Subcutaneous abdominal adipose tissue (tissue), 5 donors: ENCODE data around the gene KAZN.

Experiments used
- H3K27ac ChIP-seq: one replicate; pipeline ENCODE4 v1.7.0; 2013; ENCODE audit warnings: low read depth, mild to moderate bottlenecking, inconsistent platforms, low read length, moderate library complexity
- H3K27me3 ChIP-seq, 5 donors: one replicate each; pipeline ENCODE4 v1.7.0; 2013; ENCODE audit warnings: low read length in 5 of 5, inconsistent platforms in 1 of 5; ENCODE audit not compliant: control insufficient read depth in 5 of 5, insufficient read depth in 4 of 5
- H3K36me3 ChIP-seq, 5 donors: one replicate each; pipeline ENCODE4 v1.7.0; 2013; ENCODE audit warnings: low read length in 5 of 5; ENCODE audit not compliant: control insufficient read depth in 5 of 5, insufficient read depth in 5 of 5
- H3K4me1 ChIP-seq, 5 donors: one replicate each; pipeline ENCODE4 v1.7.0; 2013; ENCODE audit warnings: low read length in 5 of 5, mild to moderate bottlenecking in 3 of 5, moderate library complexity in 1 of 5; ENCODE audit not compliant: control insufficient read depth in 5 of 5, insufficient read depth in 5 of 5
- H3K4me3 ChIP-seq, 5 donors: one replicate each; pipeline ENCODE4 v1.7.0; 2013; ENCODE audit warnings: low read length in 5 of 5, low read depth in 1 of 5
- H3K9ac ChIP-seq, 5 donors: one replicate each; pipeline ENCODE4 v1.7.0; 2013; ENCODE audit warnings: low read length in 5 of 5, mild to moderate bottlenecking in 4 of 5, moderate library complexity in 3 of 5
- H3K9me3 ChIP-seq, 5 donors: one replicate each; pipeline ENCODE4 v1.7.0; 2013; ENCODE audit warnings: low read length in 5 of 5; ENCODE audit not compliant: control insufficient read depth in 5 of 5
- donor health status: healthy.
- donor health status: healthy.
- donor health status: healthy.
- donor health status: healthy.
- donor health status: healthy.

Gene KAZN

DNA sequence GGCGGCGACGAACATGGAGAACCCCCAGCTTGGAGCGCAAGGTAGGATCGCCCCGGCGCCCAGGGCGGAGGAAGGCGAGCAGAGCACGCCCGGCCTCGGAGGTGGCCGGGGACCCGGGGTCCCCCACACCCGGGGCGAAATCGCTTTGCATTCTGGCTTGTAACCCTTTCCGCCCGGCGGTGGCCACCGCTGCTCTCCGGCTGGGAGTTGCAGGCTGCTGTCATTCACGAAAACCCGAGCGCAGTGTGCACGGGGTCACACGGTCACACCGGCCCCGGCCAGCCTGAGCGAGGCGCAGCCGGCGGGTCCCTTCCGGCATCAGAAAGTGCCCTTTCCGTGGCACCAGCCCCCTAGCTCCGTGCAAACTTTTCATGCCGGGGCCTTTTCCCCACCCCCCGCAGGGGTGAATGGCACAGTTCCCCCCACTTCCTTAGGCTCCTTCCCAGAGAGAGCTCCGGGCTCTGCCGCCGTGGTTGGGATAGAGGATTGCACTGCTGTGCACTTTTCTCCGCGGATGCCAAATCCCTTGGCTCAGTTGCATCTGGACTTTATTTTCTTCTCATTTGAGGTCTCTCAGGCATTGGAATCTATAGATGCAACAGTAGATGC is 802 bp downstream of the KAZN start:
- peaks cover 0 to 26% (median 17%) of the 10 kb centered on the region in 5 donors for H3K4me1 ChIP-seq
- H3K9ac ChIP-seq: no peak overlapping the region
- H3K27ac ChIP-seq: no peak overlapping the region
- H3K9me3 ChIP-seq: no peaks in the 10 kb centered on the region
- H3K4me3 ChIP-seq: peak overlapping the region; percentile 48 to 54 (median 51)
- H3K36me3 ChIP-seq: no peaks in the 10 kb centered on the region
- H3K27me3 ChIP-seq: peaks cover 28 to 47% (median 36%) of the 10 kb centered on the region in 5 donors

DNA sequence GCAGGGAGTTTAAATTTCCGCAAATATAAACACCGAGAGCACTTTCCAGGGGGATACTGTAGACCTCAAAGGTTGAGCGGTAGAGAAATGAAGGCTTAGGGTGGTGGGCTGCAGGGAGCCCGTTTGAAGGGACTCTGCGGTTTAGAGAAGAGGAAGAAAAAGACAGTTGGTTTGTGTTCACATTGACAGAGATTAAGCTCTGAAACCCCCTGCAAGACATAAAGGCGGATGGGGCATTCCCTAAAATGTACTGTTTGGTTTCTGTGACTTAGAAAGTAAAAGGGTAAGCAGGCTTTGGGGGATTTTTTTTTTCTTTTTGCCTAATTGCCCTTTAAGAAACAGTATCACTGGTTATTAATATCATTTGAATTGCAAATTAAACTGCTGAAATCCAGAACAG is 1.3 kb downstream of the KAZN start:
- no peak overlapping the region for H3K9ac ChIP-seq
- no peak overlapping the region for H3K27ac ChIP-seq
- peaks cover 0 to 26% (median 17%) of the 10 kb centered on the region in 5 donors for H3K4me1 ChIP-seq
- no peaks in the 10 kb centered on the region for H3K36me3 ChIP-seq
- peaks cover 28 to 47% (median 36%) of the 10 kb centered on the region in 5 donors for H3K27me3 ChIP-seq
- H3K9me3 ChIP-seq: no peaks in the 10 kb centered on the region
- peak overlapping the region; percentile 48 to 54 (median 51) for H3K4me3 ChIP-seq

DNA sequence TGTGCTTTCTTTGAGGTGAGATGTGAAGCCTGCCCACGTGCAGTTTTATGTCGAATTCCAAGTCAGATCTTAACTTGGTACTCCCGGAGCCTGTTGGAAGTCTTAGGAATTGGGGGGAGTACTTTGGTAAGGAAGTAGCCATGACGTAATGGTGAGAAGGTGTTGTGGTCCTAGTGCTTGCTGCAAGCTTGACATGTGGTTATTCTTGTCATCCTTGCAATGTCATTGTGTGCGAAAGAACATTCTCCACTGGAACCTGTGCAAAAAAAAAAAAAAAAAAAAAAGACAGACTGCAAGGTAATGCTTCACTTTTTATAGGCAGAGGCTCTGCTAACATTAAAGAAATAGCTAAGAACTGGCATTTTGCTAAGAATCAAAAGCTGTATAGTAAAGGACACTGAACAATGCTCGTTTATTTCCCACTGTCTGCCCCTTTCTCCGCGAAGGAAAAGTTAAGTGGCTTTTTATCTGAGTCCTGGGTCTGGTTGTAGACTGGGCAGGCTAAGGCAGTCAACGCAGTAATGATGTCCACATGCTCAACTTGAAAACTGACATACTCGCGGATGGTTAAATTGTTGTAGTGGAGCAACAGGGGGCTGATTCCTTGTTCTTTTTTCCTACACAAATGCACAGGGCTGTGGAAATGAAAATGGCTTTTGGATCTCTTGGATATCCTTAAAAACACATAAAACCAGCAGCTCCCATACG is 2.1 kb downstream of the KAZN start:
- H3K9ac ChIP-seq: no peak overlapping the region
- H3K9me3 ChIP-seq: no peaks in the 10 kb centered on the region
- no peaks in the 10 kb centered on the region for H3K36me3 ChIP-seq
- H3K27ac ChIP-seq: no peak overlapping the region
- H3K4me3 ChIP-seq: no peak overlapping the region
- H3K4me1 ChIP-seq: peaks cover 0 to 26% (median 17%) of the 10 kb centered on the region in 5 donors
- peaks cover 28 to 47% (median 36%) of the 10 kb centered on the region in 5 donors for H3K27me3 ChIP-seq

DNA sequence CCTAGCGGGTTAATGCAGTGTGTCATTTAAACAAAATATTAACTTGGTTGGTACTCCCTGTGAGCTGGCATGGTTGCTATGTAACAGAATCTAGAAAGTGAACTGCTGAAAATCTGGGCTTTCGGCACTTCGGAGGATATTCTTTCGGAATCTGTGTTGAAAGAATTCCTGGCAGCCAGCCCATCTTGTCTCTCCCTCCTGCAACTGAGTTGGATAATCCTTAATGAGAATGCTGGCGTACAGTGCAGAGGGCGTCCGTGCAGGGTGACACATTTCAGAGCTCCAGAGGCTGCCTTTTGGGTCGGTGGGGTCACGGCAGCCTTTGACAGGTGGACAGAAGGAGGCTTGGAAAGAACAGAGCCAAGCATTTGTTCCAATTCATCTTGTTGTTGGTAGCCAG is 3.7 kb downstream of the KAZN start:
- H3K9me3 ChIP-seq: no peaks in the 10 kb centered on the region
- H3K9ac ChIP-seq: no peak overlapping the region
- peaks cover 0 to 26% (median 17%) of the 10 kb centered on the region in 5 donors for H3K4me1 ChIP-seq
- no peak overlapping the region for H3K27ac ChIP-seq
- no peaks in the 10 kb centered on the region for H3K36me3 ChIP-seq
- peaks cover 28 to 47% (median 31%) of the 10 kb centered on the region in 5 donors for H3K27me3 ChIP-seq
- H3K4me3 ChIP-seq: no peak overlapping the region

DNA sequence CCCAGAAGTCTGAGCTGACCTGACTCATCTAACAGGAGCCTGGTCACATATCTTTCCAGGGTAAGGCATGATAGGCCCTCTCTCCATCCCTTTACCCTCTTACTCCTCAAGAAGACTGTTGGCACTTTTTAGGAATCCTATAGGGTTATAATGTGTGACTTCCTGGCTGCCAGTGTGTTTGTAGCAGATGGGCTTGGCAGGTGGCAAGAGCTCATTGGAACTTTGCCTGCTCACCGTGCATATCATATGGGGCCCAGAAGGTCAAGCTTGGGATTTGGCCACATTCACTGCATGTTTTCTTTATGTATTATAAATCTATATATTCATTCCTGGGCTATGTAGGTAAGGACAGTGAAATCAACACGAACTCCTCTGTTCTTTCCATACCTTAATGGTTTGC is 5.2 kb downstream of the KAZN start:
- Histone ChIP-seq H3K4me1 (peaks cover 0 to 16% (median 9%) of the 10 kb centered on the region in 5 donors), H3K4me3 (no peak overlapping the region), H3K9ac (no peak overlapping the region), H3K27me3 (peaks cover 18 to 32% (median 21%) of the 10 kb centered on the region in 5 donors), H3K27ac (no peak overlapping the region), H3K9me3 (no peaks in the 10 kb centered on the region), H3K36me3 (no peaks in the 10 kb centered on the region)

DNA sequence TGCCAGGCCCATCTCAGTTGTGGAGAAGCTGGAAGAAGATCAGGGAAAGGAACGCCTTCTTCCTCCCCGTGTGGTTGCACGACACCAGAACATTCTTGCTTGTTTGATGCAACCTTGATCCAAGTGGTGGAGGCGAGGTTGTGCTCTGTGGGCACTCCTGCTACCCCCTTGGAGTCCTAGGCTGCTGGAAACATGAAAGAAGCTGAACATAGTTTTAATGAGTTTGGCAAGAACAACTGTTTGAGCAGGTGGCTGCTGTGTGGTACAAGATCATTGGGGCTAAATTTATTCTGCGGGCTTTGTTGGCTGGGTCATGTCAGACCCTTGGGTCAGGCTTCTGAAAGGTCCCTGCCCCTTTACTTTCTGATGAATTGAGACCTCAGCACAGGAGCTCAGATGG is 5.9 kb downstream of the KAZN start:
- Histone ChIP-seq H3K9me3 (no peaks in the 10 kb centered on the region), H3K9ac (no peak overlapping the region), H3K27me3 (peaks cover 12 to 25% (median 15%) of the 10 kb centered on the region in 5 donors), H3K27ac (no peak overlapping the region), H3K4me3 (no peak overlapping the region), H3K4me1 (peaks cover 0 to 10% (median 4%) of the 10 kb centered on the region in 5 donors), H3K36me3 (no peaks in the 10 kb centered on the region)

DNA sequence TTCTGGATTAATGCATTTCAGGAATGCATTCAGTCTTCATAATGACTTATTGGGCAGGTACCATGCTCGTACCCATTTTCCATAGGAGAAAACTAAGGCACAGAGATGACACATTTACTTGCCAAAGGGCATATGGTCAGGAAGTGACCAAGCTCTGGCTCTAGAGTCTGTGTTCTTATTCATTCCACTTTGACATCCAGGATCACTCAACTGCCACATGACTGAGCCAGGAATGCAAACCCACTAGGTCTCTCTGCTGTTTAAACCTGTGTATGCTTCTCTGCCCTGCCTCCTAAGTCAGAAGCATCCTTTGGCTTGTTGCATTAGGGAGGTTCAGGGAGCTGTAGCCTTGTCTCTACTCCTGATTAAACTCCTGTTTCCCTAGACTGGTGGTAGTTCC is 7.5 kb downstream of the KAZN start:
- Histone ChIP-seq H3K27ac (no peak overlapping the region), H3K4me3 (no peak overlapping the region), H3K4me1 (peaks cover 0 to 5% (median 0%) of the 10 kb centered on the region in 5 donors), H3K9me3 (no peaks in the 10 kb centered on the region), H3K9ac (no peak overlapping the region), H3K36me3 (no peaks in the 10 kb centered on the region), H3K27me3 (peaks cover 0 to 11% (median under 1%) of the 10 kb centered on the region in 5 donors)

DNA sequence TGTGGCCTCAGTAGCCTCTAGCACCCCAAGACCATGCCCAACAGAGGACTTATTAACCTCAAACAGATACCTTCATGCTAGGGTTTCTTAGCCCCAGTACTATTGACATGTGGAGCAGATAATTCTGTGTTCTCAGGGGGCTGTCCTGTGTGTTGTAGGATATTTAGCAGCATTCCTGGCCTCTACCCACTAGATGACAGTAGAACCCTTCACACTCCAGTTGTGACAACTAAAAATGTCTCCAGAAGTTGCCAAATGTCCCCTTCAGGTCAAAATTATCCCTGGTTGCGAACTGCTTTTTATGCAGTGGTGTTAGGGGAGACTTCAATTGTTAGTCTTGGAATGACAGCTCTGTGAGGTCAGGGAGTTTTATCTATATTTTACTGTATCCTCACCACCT is 8.1 kb downstream of the KAZN start:
- peaks cover 0 to 8% (median 0%) of the 10 kb centered on the region in 5 donors for H3K27me3 ChIP-seq
- H3K36me3 ChIP-seq: no peaks in the 10 kb centered on the region
- peaks cover 0 to 5% (median 0%) of the 10 kb centered on the region in 5 donors for H3K4me1 ChIP-seq
- no peak overlapping the region for H3K27ac ChIP-seq
- no peaks in the 10 kb centered on the region for H3K9me3 ChIP-seq
- H3K9ac ChIP-seq: no peak overlapping the region
- H3K4me3 ChIP-seq: no peak overlapping the region

DNA sequence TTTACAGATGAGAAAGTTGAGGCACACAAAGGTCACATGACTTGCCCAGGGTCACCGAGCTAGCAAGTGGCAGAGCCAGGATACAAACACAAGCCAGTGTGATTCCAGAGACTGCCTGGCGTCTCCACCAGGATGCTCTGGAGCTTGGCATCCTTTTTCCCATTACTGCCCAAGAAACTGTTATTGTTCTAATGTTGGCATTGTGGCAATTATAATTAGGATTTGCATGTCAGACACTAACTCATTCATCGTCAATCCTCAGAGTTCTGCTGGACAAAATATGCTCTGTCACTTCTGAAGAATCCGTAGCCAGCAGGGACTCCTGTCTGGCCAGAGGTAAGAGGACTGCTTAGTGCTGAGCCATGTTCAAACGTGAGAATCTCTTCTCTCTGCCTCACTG is 8.8 kb downstream of the KAZN start:
- Histone ChIP-seq H3K4me1 (peaks cover 0 to 3% (median 0%) of the 10 kb centered on the region in 5 donors), H3K4me3 (no peak overlapping the region), H3K9me3 (no peaks in the 10 kb centered on the region), H3K27me3 (peaks cover 0 to 8% (median 0%) of the 10 kb centered on the region in 5 donors), H3K9ac (no peak overlapping the region), H3K36me3 (no peaks in the 10 kb centered on the region), H3K27ac (no peak overlapping the region)

DNA sequence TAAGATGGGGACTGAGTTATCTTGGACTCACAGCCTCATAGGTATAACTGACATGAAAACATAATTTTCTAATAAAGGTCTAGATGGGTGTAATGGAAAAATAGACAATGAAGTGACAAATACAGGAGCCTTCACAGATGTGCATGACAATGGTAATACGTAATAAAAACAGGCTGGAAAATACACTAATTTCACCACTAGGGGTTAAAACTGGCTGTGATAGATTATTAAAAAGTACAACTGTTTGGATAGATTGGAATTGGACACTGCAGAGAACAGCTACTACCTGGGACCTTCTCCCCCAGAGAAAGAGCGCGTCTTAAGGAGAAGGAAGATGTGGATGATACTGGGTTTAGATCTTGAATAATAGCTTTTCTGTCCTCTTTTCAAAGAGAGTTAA is 9.8 kb downstream of the KAZN start:
- Histone ChIP-seq H3K9me3 (no peaks in the 10 kb centered on the region), H3K27ac (no peak overlapping the region), H3K36me3 (no peaks in the 10 kb centered on the region), H3K9ac (no peak overlapping the region), H3K4me1 (no peaks in the 10 kb centered on the region), H3K4me3 (no peak overlapping the region), H3K27me3 (peaks cover 0 to 7% (median 0%) of the 10 kb centered on the region in 5 donors)
